HepG2 (cell line): Measurements from ENCODE around the gene PHF21B. TPM values are rescaled to one million over a fixed set of nuclear protein-coding genes. Genes with fewer than 3 reads are reported as not detected.

ENCODE experiments used
- ADNP ChIP-seq: sonication (generic); formaldehyde crosslinking; IDR thresholded peaks from 2 replicates; pipeline ENCODE4 v1.4.0; 2020; ENCODE audit warnings: missing genetic modification reagents
- AHDC1 ChIP-seq: sonication (generic); formaldehyde crosslinking; IDR thresholded peaks from 2 replicates; pipeline ENCODE4 v1.5.1; 2020; ENCODE audit warnings: mild to moderate bottlenecking, missing genetic modification reagents, borderline replicate concordance
- CREM ChIP-seq, 2 experiments: sonication (generic) in 1 of 2; formaldehyde crosslinking in 1 of 2; IDR thresholded peaks; 2 replicates each; pipeline versions ENCODE4 v1.4.0 to v1.6.1; 2016 to 2020; ENCODE audit warnings: antibody characterized with exemption in 1 of 2, mild to moderate bottlenecking in 1 of 2, missing genetic modification reagents in 1 of 2
- E2F2 ChIP-seq: sonication (generic); formaldehyde crosslinking; IDR thresholded peaks from 2 replicates; pipeline ENCODE4 v1.4.0; 2020; ENCODE audit warnings: missing genetic modification reagents, borderline replicate concordance
- GLI4 ChIP-seq: sonication (generic); formaldehyde crosslinking; IDR thresholded peaks from 2 replicates; pipeline ENCODE4 v1.5.1; 2020; ENCODE audit warnings: missing genetic modification reagents, mild to moderate bottlenecking, moderate library complexity, borderline replicate concordance
- MAX ChIP-seq: IDR thresholded peaks from 2 replicates; pipeline ENCODE4 v1.6.1; 2012; ENCODE audit warnings: inconsistent platforms
- MZF1 ChIP-seq: sonication (generic); formaldehyde crosslinking; IDR thresholded peaks from 2 replicates; pipeline ENCODE4 v1.8.1; 2023; ENCODE audit warnings: mild to moderate bottlenecking, missing genetic modification reagents, borderline replicate concordance
- NFAT5 ChIP-seq: sonication (generic); formaldehyde crosslinking; IDR thresholded peaks from 2 replicates; pipeline ENCODE4 v1.4.0; 2020; ENCODE audit warnings: missing genetic modification reagents
- RBM39 ChIP-seq: fragments of 200-400 bp; formaldehyde crosslinking; IDR thresholded peaks from one replicate; pipeline ENCODE4 v1.6.1; 2018; ENCODE audit warnings: antibody characterized with exemption, mild to moderate bottlenecking, low read depth, low read length; ENCODE audit not compliant: poor library complexity, severe bottlenecking
- SMAD3 ChIP-seq: sonication (generic); formaldehyde crosslinking; IDR thresholded peaks from 2 replicates; pipeline ENCODE4 v1.4.0; 2020; ENCODE audit warnings: missing genetic modification reagents
- TEAD3 ChIP-seq: optimal IDR thresholded peaks from 2 replicates; pipeline ENCODE3; 2016; ENCODE audit warnings: borderline replicate concordance
- TERF1 ChIP-seq: sonication (generic); formaldehyde crosslinking; IDR thresholded peaks from 2 replicates; pipeline ENCODE4 v1.8.0; 2022; ENCODE audit warnings: mild to moderate bottlenecking, missing genetic modification reagents, moderate library complexity
- ZNF740 ChIP-seq: sonication (generic); formaldehyde crosslinking; IDR thresholded peaks from 2 replicates; pipeline ENCODE4 v1.4.0; 2020; ENCODE audit warnings: missing genetic modification reagents
- polyA plus RNA-seq, 8 experiments: library from polyadenylated mRNA; depleted of rRNA in 3 of 8; stranded (reverse) in 7 of 8; unstranded in 1 of 8; fragments of >200 nt; fragmentation: Illumina TruSeq in 4 of 8; extraction: Trizol in 4 of 8; gene quantifications; 2 replicates each; pipeline versions ENCODE4 v1.2.1 to v1.2.3, GENCODE V29; 2011 to 2016; ENCODE audit warnings: low read depth in 4 of 8, missing spikeins in 1 of 8, mixed read lengths in 1 of 8; ENCODE audit not compliant: insufficient read depth in 1 of 8
- total RNA-seq, 5 experiments: library from RNA; depleted of rRNA; stranded (reverse); fragments of >200 nt; fragmentation: Illumina TruSeq; extraction: Trizol; gene quantifications; 2 replicates each; pipeline ENCODE4 v1.2.3, GENCODE V29; 2016; ENCODE audit warnings: low read depth in 1 of 5

PHF21B gene
- total and polyA plus RNA-seq, 2 of the 13 experiments (the other 11 are each of a cell fraction or from before 2014, with no cell fraction given) = not detected

- TF ChIP-seq AHDC1 (CRISPR knock-in tag) (peak; percentile 27; the same call in 1 of the 2 replicates), TEAD3 (CRISPR knock-in tag) (peak; percentile 48), MZF1 (CRISPR knock-in tag) (no peak), RBM39 (no peak), MAX (no peak), NFAT5 (CRISPR knock-in tag) (peak; percentile 92), GLI4 (CRISPR knock-in tag) (0 out of 2 replicates have a peak, but pooled peaks have one; percentile 61), SMAD3 (CRISPR knock-in tag) (peak; percentile 94), ADNP (CRISPR knock-in tag) (no peak), TERF1 (CRISPR knock-in tag) (no peak; the same call in 1 of the 2 replicates), ZNF740 (CRISPR knock-in tag) (no peak; the same call in 1 of the 2 replicates), E2F2 (CRISPR knock-in tag) (no peak), CREM (IDR thresholded peaks at IDR 0.05) (no peak), CREM (CRISPR knock-in tag; IDR thresholded peaks at IDR 0.05) (no peak)
These were observed 34.2 kb downstream of the PHF21B start (continued) for GRCh38 chr22:44975427-44976262.
